ENCODE results near the gene PRELP.

- TF ChIP-seq GATA2 (IDR thresholded peaks at IDR 0.05; ENCODE audit: low read depth, low read length) (no peak), GATA3 (IDR thresholded peaks at IDR 0.05; ENCODE audit: low read depth, low read length) (no peak)
Measured at GRCh38 chr1:203481196-203481595, 5.6 kb downstream of the PRELP start.

Measured in SH-SY5Y (cell line).